ENCODE measurements around the gene WDR37.

WDR37 gene

DNA sequence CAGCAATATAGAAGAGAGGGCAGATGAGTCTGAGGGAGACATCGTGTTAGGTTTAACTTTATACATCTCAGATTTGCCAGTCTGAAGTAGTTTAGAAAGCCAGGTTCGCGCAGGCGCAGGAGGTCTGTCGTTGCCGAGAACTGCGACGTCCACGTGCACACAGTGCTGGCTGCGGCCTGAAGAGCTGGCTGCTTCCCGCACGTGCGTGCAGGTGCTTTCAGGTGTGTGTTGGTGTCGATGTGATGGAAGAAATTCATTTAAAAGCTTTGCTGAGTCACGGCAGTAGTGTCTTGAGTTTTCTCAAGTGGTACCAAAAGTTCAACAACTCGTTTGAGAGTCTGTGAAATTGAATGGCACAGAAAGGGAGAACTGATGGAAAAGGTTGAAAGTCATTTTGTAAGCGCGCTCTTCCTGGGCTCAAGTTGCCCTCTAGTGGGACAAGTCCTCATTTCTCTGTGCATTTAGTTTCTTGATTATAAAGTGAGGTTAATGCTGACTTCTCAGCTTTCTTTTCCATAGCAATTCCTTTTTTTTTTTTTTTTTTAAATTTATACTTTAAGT, 18.6 kb downstream of the WDR37 start:
- no peaks in the 10 kb centered on the region for H4K20me1 ChIP-seq (ENCODE audit: insufficient read depth, low read length)
- H3K36me3 ChIP-seq (ENCODE audit: insufficient read depth, low read length), result peaks cover 41% of the 10 kb centered on the region
- no peaks in the 10 kb centered on the region for H3K9me3 ChIP-seq (ENCODE audit: low read length)
- H3K27me3 ChIP-seq (ENCODE audit: insufficient read depth, low read length), result no peaks in the 10 kb centered on the region
- no peaks in the 10 kb centered on the region for H3K9me2 ChIP-seq (ENCODE audit: low read depth, low read length)
- no peak overlapping the region for H3K4me3 ChIP-seq (ENCODE audit: low read depth, low read length, poor library complexity, severe bottlenecking)
- no peaks in the 10 kb centered on the region for H3F3A ChIP-seq (ENCODE audit: insufficient read depth, low read length)
- no peak overlapping the region for H3K27ac ChIP-seq (ENCODE audit: low read depth, low read length, poor library complexity, severe bottlenecking)
- no peak overlapping the region for H3K4me2 ChIP-seq (ENCODE audit: low read length)
- no peak overlapping the region for H2AFZ ChIP-seq (ENCODE audit: low read length)
- H3K79me2 ChIP-seq (ENCODE audit: insufficient read depth, low read length), result no peaks in the 10 kb centered on the region
- TF ChIP-seq, protein P1, sequence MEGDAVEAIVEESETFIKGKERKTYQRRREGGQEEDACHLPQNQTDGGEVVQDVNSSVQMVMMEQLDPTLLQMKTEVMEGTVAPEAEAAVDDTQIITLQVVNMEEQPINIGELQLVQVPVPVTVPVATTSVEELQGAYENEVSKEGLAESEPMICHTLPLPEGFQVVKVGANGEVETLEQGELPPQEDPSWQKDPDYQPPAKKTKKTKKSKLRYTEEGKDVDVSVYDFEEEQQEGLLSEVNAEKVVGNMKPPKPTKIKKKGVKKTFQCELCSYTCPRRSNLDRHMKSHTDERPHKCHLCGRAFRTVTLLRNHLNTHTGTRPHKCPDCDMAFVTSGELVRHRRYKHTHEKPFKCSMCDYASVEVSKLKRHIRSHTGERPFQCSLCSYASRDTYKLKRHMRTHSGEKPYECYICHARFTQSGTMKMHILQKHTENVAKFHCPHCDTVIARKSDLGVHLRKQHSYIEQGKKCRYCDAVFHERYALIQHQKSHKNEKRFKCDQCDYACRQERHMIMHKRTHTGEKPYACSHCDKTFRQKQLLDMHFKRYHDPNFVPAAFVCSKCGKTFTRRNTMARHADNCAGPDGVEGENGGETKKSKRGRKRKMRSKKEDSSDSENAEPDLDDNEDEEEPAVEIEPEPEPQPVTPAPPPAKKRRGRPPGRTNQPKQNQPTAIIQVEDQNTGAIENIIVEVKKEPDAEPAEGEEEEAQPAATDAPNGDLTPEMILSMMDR (IDR thresholded peaks at IDR 0.05; ENCODE audit: low read length), result peak; percentile 30; the same call in 1 of the 2 replicates
- no peak for TF ChIP-seq EZH2 (IDR thresholded peaks at IDR 0.05; ENCODE audit: borderline replicate concordance, low read length)
- no peak overlapping the region for H3K9ac ChIP-seq (ENCODE audit: low read length)
- H3K4me1 ChIP-seq (ENCODE audit: insufficient read depth, low read length, severe bottlenecking), result no peaks in the 10 kb centered on the region

DNA sequence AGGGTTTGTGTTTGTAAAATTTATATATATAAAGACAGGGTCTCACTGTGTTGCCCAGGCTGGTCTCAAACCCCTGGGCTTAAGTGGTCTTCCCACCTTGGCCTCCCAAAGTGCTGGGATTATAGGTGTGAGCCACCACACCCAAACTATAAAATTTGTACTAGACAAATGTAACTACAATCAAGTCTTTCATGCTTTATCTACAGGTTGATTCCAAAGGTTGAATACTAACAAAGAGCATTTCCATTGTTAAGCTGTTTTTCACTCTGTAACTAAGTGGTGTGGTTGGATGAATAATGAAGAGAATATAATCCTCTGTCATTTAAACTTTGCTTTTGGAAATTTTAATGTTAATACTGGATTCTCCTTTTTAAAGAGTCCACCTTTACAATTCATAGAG, 22.5 kb downstream of the WDR37 start:
- Histone ChIP-seq H3K36me3 (ENCODE audit: insufficient read depth, low read length) (peaks cover 63% of the 10 kb centered on the region), H3K4me3 (ENCODE audit: low read depth, low read length, poor library complexity, severe bottlenecking) (no peak overlapping the region), H3K79me2 (ENCODE audit: insufficient read depth, low read length) (no peaks in the 10 kb centered on the region), H3K9me3 (ENCODE audit: low read length) (no peaks in the 10 kb centered on the region), H3F3A (ENCODE audit: insufficient read depth, low read length) (no peaks in the 10 kb centered on the region), H3K9me2 (ENCODE audit: low read depth, low read length) (no peaks in the 10 kb centered on the region), H3K27ac (ENCODE audit: low read depth, low read length, poor library complexity, severe bottlenecking) (no peak overlapping the region), H3K27me3 (ENCODE audit: insufficient read depth, low read length) (no peaks in the 10 kb centered on the region), H4K20me1 (ENCODE audit: insufficient read depth, low read length) (no peaks in the 10 kb centered on the region), H2AFZ (ENCODE audit: low read length) (no peak overlapping the region), H3K4me2 (ENCODE audit: low read length) (no peak overlapping the region), H3K9ac (ENCODE audit: low read length) (no peak overlapping the region), H3K4me1 (ENCODE audit: insufficient read depth, low read length, severe bottlenecking) (no peaks in the 10 kb centered on the region)
- no peak for TF ChIP-seq EZH2 (IDR thresholded peaks at IDR 0.05; ENCODE audit: borderline replicate concordance, low read length)
- TF ChIP-seq, protein P1 (IDR thresholded peaks at IDR 0.05; ENCODE audit: low read length), result no peak

DNA sequence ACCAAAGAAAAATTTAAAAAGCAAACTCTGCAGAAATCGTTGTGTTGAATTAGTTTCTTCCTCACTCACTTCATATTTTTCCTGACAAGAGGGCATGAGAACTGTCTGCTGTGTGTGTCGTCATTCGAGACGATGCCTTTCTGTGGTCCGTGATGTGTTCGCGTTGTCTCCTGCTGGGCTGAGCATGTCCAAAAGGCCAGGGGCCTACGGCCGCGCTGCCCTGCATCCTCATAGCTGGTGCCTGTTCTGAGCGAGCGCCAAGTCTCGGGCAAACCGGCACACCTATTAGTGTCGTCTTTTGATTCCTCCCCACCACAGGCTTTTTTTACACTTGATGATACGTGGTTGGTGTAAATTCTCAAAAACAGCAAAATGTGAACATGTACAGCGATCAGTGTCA, 27.4 kb downstream of the WDR37 start:
- H4K20me1 ChIP-seq (ENCODE audit: insufficient read depth, low read length), result no peaks in the 10 kb centered on the region
- no peak overlapping the region for H2AFZ ChIP-seq (ENCODE audit: low read length)
- H3K9me2 ChIP-seq (ENCODE audit: low read depth, low read length), result no peaks in the 10 kb centered on the region
- no peak overlapping the region for H3K27ac ChIP-seq (ENCODE audit: low read depth, low read length, poor library complexity, severe bottlenecking)
- no peaks in the 10 kb centered on the region for H3K27me3 ChIP-seq (ENCODE audit: insufficient read depth, low read length)
- no peak for TF ChIP-seq EZH2 (IDR thresholded peaks at IDR 0.05; ENCODE audit: borderline replicate concordance, low read length)
- TF ChIP-seq, protein P1 (IDR thresholded peaks at IDR 0.05; ENCODE audit: low read length), result no peak
- no peaks in the 10 kb centered on the region for H3K4me1 ChIP-seq (ENCODE audit: insufficient read depth, low read length, severe bottlenecking)
- H3F3A ChIP-seq (ENCODE audit: insufficient read depth, low read length), result no peaks in the 10 kb centered on the region
- H3K9ac ChIP-seq (ENCODE audit: low read length), result no peak overlapping the region
- no peaks in the 10 kb centered on the region for H3K79me2 ChIP-seq (ENCODE audit: insufficient read depth, low read length)
- H3K9me3 ChIP-seq (ENCODE audit: low read length), result no peaks in the 10 kb centered on the region
- no peak overlapping the region for H3K4me3 ChIP-seq (ENCODE audit: low read depth, low read length, poor library complexity, severe bottlenecking)
- H3K36me3 ChIP-seq (ENCODE audit: insufficient read depth, low read length), result peaks cover 92% of the 10 kb centered on the region
- H3K4me2 ChIP-seq (ENCODE audit: low read length), result no peak overlapping the region

All from OCI-LY1 (cell line).